Measurements from ENCODE around the gene ARHGEF39. TPM values are rescaled to one million over a fixed set of nuclear protein-coding genes. Genes with fewer than 3 reads are reported as not detected.

Gene ARHGEF39
- total RNA-seq, 2 experiments from 2014 or later: 19.1 to 23.1 TPM

DNA sequence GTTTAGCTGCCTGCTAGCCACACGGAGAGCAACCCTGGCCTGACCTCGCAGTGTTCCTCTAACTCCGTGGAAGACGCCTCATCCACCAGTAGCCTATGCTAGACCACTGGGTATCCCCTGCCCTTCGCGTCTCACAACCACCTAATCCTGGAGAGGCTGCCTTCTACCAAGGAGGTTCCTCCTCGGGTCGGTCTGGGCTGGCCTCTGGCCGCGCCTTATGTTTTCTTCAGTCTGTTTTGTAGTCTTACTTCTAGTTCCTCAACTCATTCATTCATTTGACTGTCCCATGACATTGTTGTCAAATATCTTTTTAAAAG is 26.3 kb upstream of the ARHGEF39 start:
- H3K4me1 Mint-ChIP-seq: peaks cover 23% of the 10 kb centered on the region
- H3K4me3 Mint-ChIP-seq: peak overlapping the region; percentile 71
- intact Hi-C loops (cut with DNase I, micrococcal nuclease): loop anchor here in 1 of 2 experiments (2.0 kb wide), 1 partner anchor 42 kb away; the partner anchor contains the start of genes CREB3 and TLN1
- ATAC-seq: no peak
- no peak for DNase-seq
- ChIA-PET CTCF (interaction anchor here (1.1 to 1.9 kb wide), 4 partner anchors 21 to 80 kb away, joined by 3 to 6 read pairs (median 4); no protein-coding TSS in a partner anchor), POLR2A (interaction anchor here (0.6 kb wide), 1 partner anchor 88 kb away, joined by 3 read pairs; no protein-coding TSS in a partner anchor)
- no peaks in the 10 kb centered on the region for H3K27me3 Mint-ChIP-seq
- peaks cover 6% of the 10 kb centered on the region for H3K36me3 Mint-ChIP-seq (ENCODE audit: low read depth)
- H3K9me3 Mint-ChIP-seq (ENCODE audit: low read depth): no peaks in the 10 kb centered on the region
- H3K27ac Mint-ChIP-seq: peak overlapping the region; percentile 47

GRCh38 chr9:35690614-35691333 is 25.8 kb upstream of the ARHGEF39 start:
- ATAC-seq (no peak), DNase-seq (peak; percentile 56)
- peak overlapping the region; percentile 47 for H3K27ac Mint-ChIP-seq
- peak overlapping the region; percentile 71 for H3K4me3 Mint-ChIP-seq
- H3K27me3 Mint-ChIP-seq: no peaks in the 10 kb centered on the region
- peaks cover 1% of the 10 kb centered on the region for H3K36me3 Mint-ChIP-seq (ENCODE audit: low read depth)
- H3K9me3 Mint-ChIP-seq (ENCODE audit: low read depth): no peaks in the 10 kb centered on the region
- intact Hi-C loops (cut with DNase I, micrococcal nuclease): loop anchor here in 1 of 2 experiments (2.0 kb wide), 1 partner anchor 42 kb away; the partner anchor contains the start of genes CREB3 and TLN1
- POLR2A ChIA-PET: interaction anchor here (0.6 to 1.1 kb wide), 3 partner anchors 41 to 87 kb away, joined by 3 read pairs; no protein-coding TSS in a partner anchor
- H3K4me1 Mint-ChIP-seq: peaks cover 23% of the 10 kb centered on the region
- CTCF ChIA-PET: interaction anchor here (1.1 to 1.9 kb wide), 4 partner anchors 21 to 79 kb away, joined by 3 to 6 read pairs (median 4); no protein-coding TSS in a partner anchor

GRCh38 chr9:35690294-35690613 is 25.3 kb upstream of the ARHGEF39 start:
- no peaks in the 10 kb centered on the region for H3K9me3 Mint-ChIP-seq (ENCODE audit: low read depth)
- no peaks in the 10 kb centered on the region for H3K36me3 Mint-ChIP-seq (ENCODE audit: low read depth)
- peak overlapping the region; percentile 59 for H3K4me3 Mint-ChIP-seq
- no peak overlapping the region for H3K27ac Mint-ChIP-seq
- CTCF ChIA-PET: interaction anchor here (1.1 to 1.9 kb wide), 2 partner anchors 31 to 79 kb away, joined by 3 to 4 read pairs; no protein-coding TSS in a partner anchor
- peaks cover 23% of the 10 kb centered on the region for H3K4me1 Mint-ChIP-seq
- intact Hi-C loops (cut with DNase I, micrococcal nuclease): loop anchor here in 1 of 2 experiments (2.0 kb wide), 1 partner anchor 43 kb away; the partner anchor contains the start of genes CREB3 and TLN1
- ATAC-seq: no peak
- POLR2A ChIA-PET: interaction anchor here (0.8 to 1.1 kb wide), 2 partner anchors 41 to 58 kb away, joined by 3 read pairs; no protein-coding TSS in a partner anchor
- DNase-seq: peak; percentile 9
- H3K27me3 Mint-ChIP-seq: no peaks in the 10 kb centered on the region

- intact Hi-C loops (cut with DNase I, micrococcal nuclease): loop anchor here in 1 of 2 experiments (2.0 kb wide), 1 partner anchor 43 kb away; the partner anchor contains the start of genes CREB3 and TLN1
- ChIA-PET POLR2A (interaction anchor here (0.8 to 1.1 kb wide), 2 partner anchors 42 to 59 kb away, joined by 3 read pairs; no protein-coding TSS in a partner anchor), CTCF (interaction anchor here (0.5 to 1.9 kb wide), 3 partner anchors 31 to 205 kb away, joined by 3 to 6 read pairs (median 4); partner anchors contain the start of genes CCDC107 and RMRP)
- peak within 1 kb of the TSS; percentile 61 for H3K27ac Mint-ChIP-seq
- H3K4me3 Mint-ChIP-seq: peak within 1 kb of the TSS; percentile 71
- peaks cover 23% of the 10 kb centered on the region for H3K4me1 Mint-ChIP-seq
- DNase-seq (no peak), ATAC-seq (no peak)
- H3K9me3 Mint-ChIP-seq (ENCODE audit: low read depth): no peaks in the 10 kb centered on the region
- no peaks in the 10 kb centered on the region for H3K36me3 Mint-ChIP-seq (ENCODE audit: low read depth)
- no peaks in the 10 kb centered on the region for H3K27me3 Mint-ChIP-seq
Measured at GRCh38 chr9:35689542-35690293, 24.7 kb upstream of the ARHGEF39 start, which contains the start of gene TPM2. Gene TPM2, minus strand, starts transcription at chr9:35689925. Its CDS starts 108 bp downstream, at chr9:35689817.

GRCh38 chr9:35688558-35689541 is 23.9 kb upstream of the ARHGEF39 start:
- Mint-ChIP-seq H3K4me3 (peak overlapping the region; percentile 40), H3K9me3 (ENCODE audit: low read depth) (no peaks in the 10 kb centered on the region), H3K27ac (peak overlapping the region; percentile 61), H3K4me1 (peaks cover 23% of the 10 kb centered on the region), H3K27me3 (no peaks in the 10 kb centered on the region), H3K36me3 (ENCODE audit: low read depth) (no peaks in the 10 kb centered on the region)
- DNase-seq: peak; percentile 22
- ATAC-seq: peak; percentile 90
- CTCF ChIA-PET: interaction anchor here (0.5 to 1.7 kb wide), 9 partner anchors 8 to 204 kb away, joined by 3 to 6 read pairs (median 3); partner anchors contain the start of genes CCDC107 and RMRP
- intact Hi-C loops (cut with DNase I, micrococcal nuclease): loop anchor here in 1 of 2 experiments (1.0 kb wide), 2 partner anchors 24 to 126 kb away; partner anchors contain the start of genes ARHGEF39 and HINT2
- POLR2A ChIA-PET: interaction anchor here (0.9 to 1.3 kb wide), 3 partner anchors 8 to 31 kb away, joined by 3 read pairs; partner anchors contain the start of genes ARHGEF39, CCDC107 and RMRP

DNA sequence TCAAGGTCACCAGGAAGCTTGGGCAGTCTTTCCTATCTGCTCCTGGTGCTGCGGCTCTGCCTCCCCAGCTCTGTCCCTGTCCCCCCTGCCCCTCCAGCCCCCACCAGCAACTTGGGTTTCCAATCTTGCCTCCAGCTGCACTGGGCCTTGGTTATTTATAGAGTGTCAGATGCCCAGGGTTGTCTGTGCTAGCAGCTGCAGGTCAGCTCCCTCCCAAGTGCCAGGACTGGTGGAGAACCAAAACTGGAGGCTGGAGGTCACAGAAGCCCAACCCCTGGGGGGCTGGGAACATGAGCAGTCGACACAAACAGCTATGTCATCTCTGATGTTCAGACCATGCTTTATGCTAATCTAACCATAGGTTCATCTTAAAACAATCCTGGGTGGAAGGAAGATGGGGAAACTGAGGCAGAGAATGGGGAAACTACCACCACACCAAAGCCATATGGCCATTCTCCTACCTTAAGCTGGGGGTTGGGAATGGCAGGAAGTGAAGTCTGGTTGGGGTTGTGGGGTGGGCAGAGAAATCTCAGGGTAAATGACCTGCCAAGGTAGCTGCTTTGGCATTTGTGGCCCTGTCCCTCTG is 23.1 kb upstream of the ARHGEF39 start:
- intact Hi-C loops (cut with DNase I, micrococcal nuclease): loop anchor here in 1 of 2 experiments (1.0 kb wide), 2 partner anchors 23 to 127 kb away; partner anchors contain the start of genes ARHGEF39 and HINT2
- no peaks in the 10 kb centered on the region for H3K36me3 Mint-ChIP-seq (ENCODE audit: low read depth)

GRCh38 chr9:35687306-35687705 is 22.3 kb upstream of the ARHGEF39 start:
- H3K9me3 Mint-ChIP-seq (ENCODE audit: low read depth): no peaks in the 10 kb centered on the region
- H3K27me3 Mint-ChIP-seq: no peaks in the 10 kb centered on the region
- no peaks in the 10 kb centered on the region for H3K36me3 Mint-ChIP-seq (ENCODE audit: low read depth)
- intact Hi-C loops (cut with DNase I, micrococcal nuclease): no loop called here
- peaks cover 23% of the 10 kb centered on the region for H3K4me1 Mint-ChIP-seq
- no peak overlapping the region for H3K27ac Mint-ChIP-seq
- POLR2A ChIA-PET: interaction anchor here (1.3 kb wide), 1 partner anchor 23 kb away, joined by 3 read pairs; the partner anchor contains the start of gene ARHGEF39
- DNase-seq (no peak), ATAC-seq (no peak)
- H3K4me3 Mint-ChIP-seq: no peak overlapping the region
- CTCF ChIA-PET: interaction anchor here (0.7 to 2.2 kb wide), 4 partner anchors 8 to 83 kb away, joined by 3 to 7 read pairs (median 5); no protein-coding TSS in a partner anchor

More for the DNA sequence above, 23.1 kb upstream of the ARHGEF39 start:
- H3K9me3 Mint-ChIP-seq (ENCODE audit: low read depth): no peaks in the 10 kb centered on the region
- ATAC-seq (no peak), DNase-seq (no peak)
- ChIA-PET POLR2A (interaction anchor here (0.9 to 1.3 kb wide), 3 partner anchors 9 to 30 kb away, joined by 3 read pairs; partner anchors contain the start of genes ARHGEF39, CCDC107 and RMRP), CTCF (interaction anchor here (0.6 to 2.2 kb wide), 12 partner anchors 8 to 189 kb away, joined by 3 to 7 read pairs (median 3); partner anchors contain the start of genes CCDC107 and RMRP)
- peaks cover 23% of the 10 kb centered on the region for H3K4me1 Mint-ChIP-seq
- H3K27me3 Mint-ChIP-seq: no peaks in the 10 kb centered on the region
- H3K27ac Mint-ChIP-seq: no peak overlapping the region
- no peak overlapping the region for H3K4me3 Mint-ChIP-seq

DNA sequence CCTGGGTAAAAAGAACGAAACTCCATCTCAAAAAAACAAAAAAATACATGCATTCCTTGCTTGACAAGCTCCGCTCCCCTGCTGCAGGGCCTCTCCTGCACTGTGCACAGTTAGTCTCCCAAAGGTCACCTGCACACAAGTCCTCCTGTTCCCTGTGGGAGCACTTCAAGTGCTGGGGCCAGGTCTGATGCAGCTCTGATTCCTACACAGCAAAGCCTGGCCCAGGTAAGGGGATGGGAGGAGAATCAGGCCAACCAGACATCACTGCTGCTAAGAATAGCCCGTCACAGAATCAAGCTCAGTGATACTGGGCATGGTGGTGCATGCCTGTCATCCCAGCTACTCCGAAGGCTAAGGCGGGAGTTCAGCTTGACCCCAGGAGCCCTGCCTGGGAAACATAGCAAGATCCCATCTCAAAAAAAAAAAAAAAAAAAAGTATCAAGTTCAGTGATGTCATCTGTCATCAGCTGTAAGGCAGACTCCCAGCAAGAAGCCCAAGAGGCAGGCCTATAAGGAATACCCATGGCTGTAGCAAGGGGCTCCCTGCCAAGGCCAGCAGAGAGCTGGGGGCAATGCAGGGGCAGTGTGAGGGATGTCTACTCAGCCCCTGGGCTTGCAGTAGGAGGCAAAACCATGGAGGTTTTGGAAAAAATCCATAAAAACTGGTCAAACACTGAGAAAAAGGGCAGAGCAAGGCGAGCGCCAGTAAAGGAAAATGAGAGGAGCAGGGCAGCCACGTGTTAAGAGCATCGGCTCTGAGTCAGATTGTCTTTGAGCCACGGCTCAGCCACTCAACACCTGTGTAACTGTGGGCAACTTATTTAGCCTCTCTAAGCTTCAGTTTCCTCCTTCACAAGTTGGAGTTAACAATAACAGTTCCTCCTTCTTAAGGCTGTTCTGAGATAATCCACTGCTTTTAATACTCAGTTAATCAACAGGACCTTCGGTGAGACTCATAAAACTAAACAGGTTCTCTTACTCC is 21.5 kb upstream of the ARHGEF39 start:
- intact Hi-C loops (cut with DNase I, micrococcal nuclease): no loop called here
- H3K4me1 Mint-ChIP-seq: peaks cover 23% of the 10 kb centered on the region
- CTCF ChIA-PET: interaction anchor here (0.6 to 2.2 kb wide), 6 partner anchors 10 to 37 kb away, joined by 3 to 7 read pairs (median 3); no protein-coding TSS in a partner anchor
- H3K27me3 Mint-ChIP-seq: no peaks in the 10 kb centered on the region
- DNase-seq (no peak), ATAC-seq (no peak)
- H3K27ac Mint-ChIP-seq: no peak overlapping the region
- POLR2A ChIA-PET: interaction anchor here (0.6 kb wide), 1 partner anchor 1088 kb away, joined by 4 read pairs; no protein-coding TSS in a partner anchor
- H3K4me3 Mint-ChIP-seq: no peak overlapping the region
- no peaks in the 10 kb centered on the region for H3K36me3 Mint-ChIP-seq (ENCODE audit: low read depth)
- no peaks in the 10 kb centered on the region for H3K9me3 Mint-ChIP-seq (ENCODE audit: low read depth)

DNA sequence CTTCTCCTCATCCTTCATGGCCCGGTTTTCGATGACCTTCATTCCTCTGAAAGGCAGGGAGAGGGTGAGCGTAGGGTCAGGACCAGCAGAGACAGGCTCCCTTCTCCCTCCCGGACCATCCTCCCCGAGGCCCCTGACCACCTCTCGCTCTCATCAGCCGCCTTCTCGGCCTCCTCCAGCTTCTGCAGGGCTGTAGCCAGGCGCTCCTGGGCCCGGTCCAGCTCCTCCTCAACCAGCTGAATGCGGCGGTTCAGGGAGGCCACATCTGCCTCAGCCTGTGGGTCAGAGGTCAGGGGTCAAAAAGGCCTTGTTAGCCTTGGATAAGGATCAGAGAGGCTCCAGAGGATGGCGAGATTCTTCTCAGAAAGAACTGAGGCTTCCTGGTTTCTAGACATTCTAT is 20.5 kb upstream of the ARHGEF39 start:
- no peak overlapping the region for H3K4me3 Mint-ChIP-seq
- no peaks in the 10 kb centered on the region for H3K9me3 Mint-ChIP-seq (ENCODE audit: low read depth)
- POLR2A ChIA-PET: no interaction called here
- no peaks in the 10 kb centered on the region for H3K27me3 Mint-ChIP-seq
- H3K4me1 Mint-ChIP-seq: peaks cover 16% of the 10 kb centered on the region
- H3K27ac Mint-ChIP-seq: no peak overlapping the region
- ATAC-seq: no peak
- CTCF ChIA-PET: interaction anchor here (1.0 to 2.8 kb wide), 3 partner anchors 10 to 74 kb away, joined by 3 to 24 read pairs (median 3); no protein-coding TSS in a partner anchor
- DNase-seq: no peak
- intact Hi-C loops (cut with DNase I, micrococcal nuclease): no loop called here
- no peaks in the 10 kb centered on the region for H3K36me3 Mint-ChIP-seq (ENCODE audit: low read depth)
